Limb (tissue), 2 donors: Measurements from ENCODE around the gene ZNFX1.

Experiments used
- DNase-seq, 2 donors: peaks; one replicate each; pipeline ENCODE4 v3.0.0-alpha.2; 2016; ENCODE audit errors: extremely low spot score in 2 of 2

ZNFX1 gene

DNA sequence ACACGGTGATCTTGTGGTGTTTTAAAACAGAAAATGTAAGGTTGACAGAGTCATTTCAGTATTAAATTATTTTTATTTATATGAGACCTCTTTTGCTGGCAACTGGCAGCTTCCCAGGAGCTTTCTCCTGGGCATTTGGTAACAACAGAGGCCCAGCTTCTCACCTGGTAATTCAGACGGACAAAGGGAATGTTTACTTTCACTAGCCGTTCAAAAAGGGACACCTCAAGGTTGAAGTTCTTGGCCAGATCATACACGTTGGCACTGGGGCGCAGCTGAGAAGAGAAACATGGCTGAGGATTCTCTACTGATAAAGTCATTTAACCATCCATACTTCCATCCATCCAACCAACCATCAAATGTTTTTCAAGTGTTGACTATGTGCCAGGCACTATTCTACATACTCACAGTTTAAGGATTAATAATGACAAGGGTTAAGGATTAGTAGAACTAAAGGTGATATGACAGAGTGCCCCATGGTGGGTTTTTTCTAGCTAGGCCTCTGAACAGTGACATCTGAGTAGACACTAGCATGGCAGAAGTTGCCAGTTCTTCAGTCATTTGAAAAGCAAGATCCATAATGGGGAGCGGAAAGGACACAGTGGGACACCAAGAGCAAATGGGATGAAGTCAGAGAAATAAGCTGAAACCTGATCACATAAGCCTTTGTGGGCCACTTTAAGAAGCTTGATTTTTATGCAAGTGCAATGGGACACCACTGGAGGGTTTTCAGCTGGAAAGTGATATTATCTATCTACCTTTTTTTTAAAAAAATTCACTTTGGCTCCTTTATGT, 25.1 kb downstream of the ZNFX1 start:
- DNase-seq: no peak

DNA sequence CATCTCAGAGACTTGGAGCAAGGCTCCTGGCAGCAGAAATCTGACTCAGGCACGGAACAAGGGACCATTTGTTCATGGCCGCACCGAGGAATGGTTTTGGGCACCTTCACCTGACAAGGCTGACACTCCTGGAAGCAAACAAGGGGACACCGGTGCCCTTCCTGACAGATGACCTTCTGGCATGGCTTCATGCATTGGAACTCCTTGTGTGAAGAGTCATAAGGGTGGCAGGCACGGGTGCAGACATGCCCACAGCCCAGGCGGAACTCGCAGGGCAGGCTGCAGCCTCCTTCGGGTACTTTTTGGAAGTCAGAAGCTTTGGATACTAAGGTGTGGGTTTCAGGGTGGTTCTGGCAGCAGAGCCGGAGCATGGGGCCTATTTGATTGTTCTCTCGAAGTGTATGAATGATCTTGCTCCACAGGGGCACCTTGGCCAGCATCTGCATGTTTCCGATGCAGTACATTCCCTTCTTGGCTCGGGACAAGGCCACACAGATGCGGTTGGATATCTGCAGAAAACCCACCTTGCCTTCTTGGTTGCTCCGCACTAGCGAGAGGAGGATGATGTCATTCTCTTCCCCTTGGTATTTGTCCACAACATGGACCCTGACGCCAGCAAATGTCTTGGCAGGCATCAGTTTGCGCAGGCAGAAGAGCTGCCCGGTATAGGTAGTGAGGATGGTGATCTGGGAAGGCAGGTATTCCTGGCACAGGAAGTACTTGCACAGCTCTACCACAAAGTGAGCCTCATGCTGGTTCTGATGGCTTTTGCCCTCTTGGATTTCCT, 28.8 kb downstream of the ZNFX1 start:
- no peak for DNase-seq

- DNase-seq: no peak
Measured at GRCh38 chr20:49248301-49248700, 29.6 kb downstream of the ZNFX1 start.

DNA sequence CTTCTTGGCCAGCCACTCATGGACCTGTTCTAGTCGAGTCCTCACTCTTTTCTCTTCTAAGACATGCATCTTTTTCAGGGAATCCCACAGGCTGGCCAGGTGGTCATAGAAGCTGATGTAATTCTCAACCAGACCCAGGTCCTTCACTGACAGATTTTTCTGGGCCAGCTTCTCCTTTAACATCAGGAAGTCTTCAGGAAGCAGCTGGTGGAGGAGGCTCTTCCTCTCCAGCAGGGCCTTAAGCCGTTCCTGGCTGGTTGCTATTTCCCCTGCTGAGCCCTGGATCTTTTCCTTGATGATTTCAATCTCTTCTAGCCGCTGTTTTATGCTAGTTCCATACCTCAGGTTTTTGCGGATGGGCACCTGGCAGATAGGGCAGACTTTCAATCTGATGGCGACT, 30.1 kb downstream of the ZNFX1 start:
- DNase-seq: no peak

- DNase-seq: no peak
Measured at GRCh38 chr20:49247169-49247723, 30.6 kb downstream of the ZNFX1 start.

DNA sequence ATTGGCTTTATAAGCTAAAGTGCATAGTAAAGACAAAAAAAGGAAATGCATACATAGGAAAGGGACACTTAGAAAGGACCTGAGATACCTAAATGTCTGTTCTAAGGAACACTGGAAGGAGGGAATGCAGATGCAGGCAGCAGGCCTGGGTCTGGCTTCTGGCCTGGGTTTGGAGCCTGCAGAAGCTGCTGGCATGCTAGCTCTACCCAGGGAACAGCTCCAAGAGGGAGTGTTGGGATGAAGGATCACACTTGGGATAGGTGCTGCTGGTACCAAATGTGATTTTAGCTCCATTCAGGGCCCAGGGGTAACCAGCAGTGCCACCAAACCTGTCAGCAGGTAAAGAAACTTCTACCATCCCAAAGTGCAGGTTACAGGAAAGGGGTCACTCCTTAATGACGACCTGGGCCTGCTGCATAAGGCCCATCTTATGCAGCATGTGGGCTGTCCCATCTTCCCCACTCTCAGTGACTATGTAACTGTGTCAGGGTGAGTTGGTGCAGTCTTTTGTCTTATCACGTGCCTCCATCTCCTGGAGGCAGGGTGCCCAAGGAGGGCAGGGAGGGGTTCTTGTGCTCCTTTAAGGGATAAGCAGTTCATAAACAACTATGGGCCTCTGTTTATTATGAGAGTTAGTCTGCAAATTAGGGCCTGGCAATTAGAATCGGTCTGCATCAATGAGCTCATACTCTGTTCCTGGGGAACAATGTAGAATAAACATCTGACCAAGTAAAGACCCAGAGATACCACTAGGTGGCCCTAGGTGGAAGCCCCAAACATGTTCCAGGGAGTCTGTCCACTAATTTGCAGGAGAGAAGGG, 31.7 kb downstream of the ZNFX1 start:
- peak in 1 of 2 donors; percentile 39 for DNase-seq

DNA sequence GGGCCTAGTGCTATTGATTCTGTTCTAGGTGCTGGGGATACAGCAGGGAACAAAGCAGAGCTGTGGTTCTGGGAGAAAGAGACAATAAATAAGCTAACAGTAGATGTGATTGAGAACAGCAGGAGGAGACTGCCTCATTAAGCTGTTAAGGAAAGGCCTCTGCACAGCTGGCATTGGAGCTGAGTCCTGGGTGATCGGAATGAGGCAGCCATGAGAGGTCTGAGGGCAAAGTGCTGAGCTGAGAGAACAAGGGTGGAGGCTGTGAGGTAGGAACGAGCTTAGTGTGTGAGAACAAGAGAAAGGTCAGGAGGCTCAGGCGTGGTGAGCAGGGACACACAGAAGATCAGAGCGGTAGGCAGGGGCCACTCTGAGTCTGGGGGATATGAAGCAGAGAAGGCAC, 40.3 kb downstream of the ZNFX1 start:
- DNase-seq: no peak

- no peak for DNase-seq
Measured at GRCh38 chr20:49236301-49236700, 41.6 kb downstream of the ZNFX1 start.

DNA sequence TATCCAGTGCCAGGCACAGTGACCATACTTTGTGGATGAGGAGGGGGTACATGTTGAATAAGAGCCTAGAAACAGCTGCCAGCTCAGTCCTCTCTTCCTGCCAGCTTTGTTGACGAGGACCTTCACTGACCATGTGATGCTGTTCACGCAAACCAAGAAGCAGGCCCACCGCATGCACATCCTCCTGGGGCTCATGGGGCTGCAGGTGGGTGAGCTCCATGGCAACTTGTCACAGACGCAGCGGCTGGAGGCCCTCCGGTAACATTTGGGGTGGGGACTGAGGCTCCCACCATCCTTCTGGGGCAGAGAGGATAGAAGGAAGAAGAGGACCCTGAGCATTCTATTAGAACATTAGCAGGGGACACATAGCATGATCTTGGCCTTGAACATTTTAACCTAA, 43.0 kb downstream of the ZNFX1 start:
- no peak for DNase-seq

GRCh38 chr20:49233226-49233625, 44.6 kb downstream of the ZNFX1 start:
- no peak for DNase-seq

DNA sequence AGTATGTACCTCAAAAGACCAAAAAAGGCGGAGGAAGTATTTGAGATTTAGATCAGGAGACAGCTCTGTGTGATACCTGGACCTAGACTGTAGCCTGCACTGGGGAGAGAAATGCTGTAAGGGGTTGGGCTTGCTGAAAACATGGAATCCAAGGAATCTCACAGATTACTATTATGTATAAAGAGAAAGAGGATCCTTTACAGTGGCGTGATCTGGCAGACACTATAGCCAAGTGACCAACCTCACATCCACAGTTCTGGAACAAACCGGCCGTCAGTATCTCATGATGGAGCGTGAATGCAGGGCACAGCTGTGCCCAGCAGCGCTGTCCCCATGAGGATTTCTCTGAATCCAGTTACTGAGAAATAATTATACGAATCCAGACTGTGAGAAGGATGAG, 46.4 kb downstream of the ZNFX1 start:
- no peak for DNase-seq

DNA sequence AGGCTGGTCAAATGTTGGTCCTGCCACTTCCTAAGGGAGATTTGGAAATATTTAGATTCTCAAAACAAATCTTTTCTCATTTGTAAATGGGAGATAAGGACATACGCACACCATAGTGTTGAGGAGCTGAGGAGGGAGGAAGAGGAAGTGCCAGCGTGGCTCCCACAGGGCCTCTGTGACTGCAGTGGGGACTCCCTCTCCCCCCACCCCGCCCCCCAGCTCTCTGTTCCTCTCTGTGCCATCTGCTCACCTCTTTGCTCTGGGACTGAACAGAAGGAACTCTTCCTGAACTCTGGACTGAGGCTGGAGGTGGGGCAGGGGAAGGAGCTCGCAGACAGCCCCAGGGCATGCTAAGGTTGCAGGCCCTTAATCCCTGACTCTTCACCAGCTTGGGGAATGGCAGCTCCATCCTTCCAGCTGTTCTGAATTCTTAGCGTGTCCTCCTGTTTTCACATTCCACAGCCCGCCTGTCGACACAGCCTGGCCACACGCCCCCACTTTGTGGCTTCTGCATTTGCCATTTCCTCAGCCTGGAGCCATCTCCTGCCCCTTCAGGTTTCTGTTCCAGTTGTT, 47.2 kb downstream of the ZNFX1 start:
- DNase-seq: peak; percentile 45 to 52

- DNase-seq: no peak
Measured at GRCh38 chr20:49230021-49230420, 47.8 kb downstream of the ZNFX1 start.

DNA sequence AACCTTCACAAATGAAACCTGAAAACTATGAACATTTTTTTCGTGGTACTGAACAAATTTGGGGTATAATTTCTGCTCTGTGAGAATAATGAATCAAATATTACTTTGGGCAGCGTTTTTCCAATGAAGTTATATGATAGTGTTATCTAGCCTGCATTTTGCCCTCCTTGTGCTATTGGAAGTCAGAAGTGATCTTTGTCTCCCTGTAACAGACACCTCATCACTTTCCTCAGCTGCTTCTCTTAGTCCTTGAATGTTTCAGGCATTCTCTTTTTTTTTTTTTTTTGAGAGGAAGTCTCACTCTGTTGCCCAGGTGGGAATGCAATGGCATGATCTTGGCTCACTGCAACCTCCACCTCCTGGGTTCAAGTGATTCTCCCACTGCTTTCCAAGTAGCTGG, 48.5 kb downstream of the ZNFX1 start:
- DNase-seq: no peak

DNA sequence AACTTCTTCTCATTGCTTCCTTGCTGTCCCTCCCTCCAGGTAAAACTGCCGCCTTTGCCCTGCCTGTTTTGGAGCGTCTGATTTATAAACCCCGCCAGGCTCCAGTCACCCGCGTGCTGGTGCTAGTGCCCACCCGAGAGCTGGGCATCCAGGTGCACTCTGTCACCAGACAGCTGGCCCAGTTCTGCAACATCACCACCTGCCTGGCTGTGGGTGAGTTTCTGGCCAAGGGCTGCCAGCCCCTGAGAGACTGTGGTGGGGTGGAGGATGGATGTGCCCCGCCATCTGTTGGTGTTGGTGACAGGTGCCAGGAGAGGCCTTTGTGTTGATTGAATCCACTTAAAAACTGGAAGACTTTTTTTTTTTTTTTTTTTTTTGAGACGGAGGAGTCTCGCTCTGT, 49.2 kb downstream of the ZNFX1 start:
- no peak for DNase-seq

DNA sequence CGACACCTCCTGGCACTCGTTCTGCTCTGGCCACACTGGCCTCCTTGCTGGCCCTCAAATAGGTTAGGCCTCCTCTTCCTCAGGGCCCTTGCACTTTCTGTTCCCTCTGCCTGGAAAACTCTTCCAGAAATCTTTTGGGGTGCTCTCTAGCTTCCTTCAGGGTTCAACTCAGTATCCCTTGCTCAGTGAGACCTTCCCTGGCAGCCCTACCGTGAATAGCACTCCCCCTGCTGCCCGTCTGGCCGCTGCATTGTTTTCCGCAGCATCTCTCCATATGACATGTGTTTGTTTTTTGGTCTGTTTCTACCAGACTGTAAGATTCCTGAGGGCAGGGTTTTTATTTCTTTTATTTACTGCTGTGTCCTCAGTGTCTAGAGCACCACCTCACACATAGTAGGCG, 52.0 kb downstream of the ZNFX1 start:
- no peak for DNase-seq

- DNase-seq: no peak
Measured at GRCh38 chr20:49219924-49220831, 57.7 kb downstream of the ZNFX1 start.

GRCh38 chr20:49219091-49219923, 58.5 kb downstream of the ZNFX1 start, which contains the start of gene DDX27:
Gene DDX27, plus strand, starts transcription at chr20:49219416. Its CDS starts 33 bp downstream, at chr20:49219449.
- DNase-seq: peak; percentile 98 to 99

GRCh38 chr20:49218739-49219090, 59.1 kb downstream of the ZNFX1 start:
- peak in 1 of 2 donors; percentile 48 for DNase-seq
